GM18505 (cell line): Measurements from ENCODE around the gene ZNHIT6.

Experiments
- ATAC-seq: cut with Tn5 transposase; IDR thresholded peaks from one replicate; pipeline ENCODE4 v1.9.1; 2021; ENCODE audit not compliant: unreplicated experiment
- POLR2A ChIP-seq: IDR thresholded peaks from 4 replicates; pipeline ENCODE4 v1.6.1; 2011; ENCODE audit warnings: borderline replicate concordance; ENCODE audit not compliant: insufficient read depth, insufficient read length; ENCODE audit errors: extremely low read depth

The ZNHIT6 gene

GRCh38 chr1:85605484-85606413 lies 102.5 kb downstream of the ZNHIT6 start:
- no peak for ATAC-seq
- no peak for TF ChIP-seq POLR2A

- no peak for TF ChIP-seq POLR2A
- ATAC-seq: no peak
Measured at GRCh38 chr1:85604298-85604997, 103.8 kb downstream of the ZNHIT6 start.

GRCh38 chr1:85603086-85603880 lies 105.0 kb downstream of the ZNHIT6 start:
- no peak for TF ChIP-seq POLR2A
- no peak for ATAC-seq

- no peak for ATAC-seq
- no peak for TF ChIP-seq POLR2A
Measured at GRCh38 chr1:85602571-85602970, 105.7 kb downstream of the ZNHIT6 start.

- no peak for ATAC-seq
- no peak for TF ChIP-seq POLR2A
Measured at GRCh38 chr1:85601901-85602300, 106.3 kb downstream of the ZNHIT6 start.

- no peak for ATAC-seq
- no peak for TF ChIP-seq POLR2A
Measured at GRCh38 chr1:85599681-85600080, 108.6 kb downstream of the ZNHIT6 start.
